HG03521 (cell line): Measurements from ENCODE around the gene SEZ6.

ENCODE experiments used
- ATAC-seq: cut with Tn5 transposase; IDR thresholded peaks from one replicate; pipeline ENCODE4 v1.9.1; 2021; ENCODE audit warnings: mild to moderate bottlenecking, moderate library complexity; ENCODE audit not compliant: unreplicated experiment

SEZ6 gene

DNA sequence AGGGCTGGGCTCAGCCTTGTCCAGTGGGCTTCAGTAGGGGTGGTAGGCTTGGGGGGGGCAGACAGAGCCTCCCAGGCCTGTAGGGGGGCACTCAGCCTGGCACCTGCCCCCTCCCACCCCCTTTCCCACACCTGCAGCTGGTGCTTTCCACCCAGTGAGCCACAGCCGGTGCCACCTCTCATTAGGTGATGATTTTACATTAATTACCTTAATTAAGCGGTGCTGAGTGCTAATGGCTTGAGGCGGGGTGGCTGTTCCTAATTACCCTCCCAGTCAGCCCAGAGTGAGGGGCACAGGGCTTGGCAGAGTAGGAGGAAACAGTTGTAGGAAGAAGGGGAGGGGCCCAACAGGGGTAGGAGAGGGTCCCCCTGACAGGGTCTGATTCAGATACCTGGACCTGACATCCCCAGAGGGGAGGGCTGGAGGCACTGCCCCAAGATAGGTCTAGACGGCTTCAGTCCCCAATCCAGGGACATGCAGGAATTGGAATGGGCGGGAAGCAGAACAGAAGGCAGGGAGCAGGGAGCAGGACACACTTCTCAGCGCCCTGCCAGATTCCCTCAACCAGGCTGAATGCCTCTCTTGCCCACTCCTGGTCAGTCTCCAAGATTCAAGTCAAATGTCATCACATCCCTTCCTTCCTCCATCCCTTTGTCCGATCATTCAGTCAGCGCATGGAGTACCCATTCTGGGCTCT, 28.0 kb downstream of the SEZ6 start:
- ATAC-seq = no peak

DNA sequence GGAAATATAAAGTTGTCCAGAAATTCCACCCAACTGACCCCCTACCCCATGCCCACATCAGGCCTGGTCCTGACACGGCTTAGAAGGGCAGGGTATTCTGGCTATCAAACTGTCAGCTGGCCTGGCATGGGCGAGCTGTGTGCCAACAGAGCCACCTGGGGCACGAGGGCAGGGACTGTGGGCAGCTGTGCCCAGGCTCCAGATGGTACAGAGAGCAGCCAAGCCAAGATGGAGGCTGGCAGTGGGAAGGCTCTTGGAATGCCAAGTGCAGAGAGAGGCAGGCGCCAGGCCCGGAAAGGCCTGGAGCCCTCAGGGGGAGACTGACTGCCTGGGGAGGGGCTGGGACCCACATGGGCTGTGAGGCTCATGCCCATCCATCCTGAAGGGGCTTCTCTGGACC, 30.2 kb downstream of the SEZ6 start:
- ATAC-seq = no peak

DNA sequence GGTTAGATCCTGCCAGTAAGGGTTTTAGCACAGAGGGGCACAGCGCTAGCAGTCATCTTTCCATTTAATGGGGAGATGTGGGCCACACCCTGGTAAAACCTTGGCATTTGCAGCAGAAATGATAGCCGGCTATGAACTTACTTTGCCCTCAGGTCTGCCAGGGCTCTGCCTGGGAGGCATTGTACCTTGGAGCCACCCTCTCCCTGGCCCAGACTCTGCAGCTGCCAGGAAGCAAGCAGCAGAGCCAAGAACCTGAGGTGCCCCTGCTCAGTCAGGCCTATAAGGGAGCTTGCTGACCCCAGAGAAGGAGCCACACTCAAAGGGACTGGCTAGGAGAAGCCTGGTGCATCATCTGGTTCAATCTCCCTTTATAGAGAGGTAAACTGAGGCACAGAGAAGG, 30.8 kb downstream of the SEZ6 start:
- no peak for ATAC-seq

DNA sequence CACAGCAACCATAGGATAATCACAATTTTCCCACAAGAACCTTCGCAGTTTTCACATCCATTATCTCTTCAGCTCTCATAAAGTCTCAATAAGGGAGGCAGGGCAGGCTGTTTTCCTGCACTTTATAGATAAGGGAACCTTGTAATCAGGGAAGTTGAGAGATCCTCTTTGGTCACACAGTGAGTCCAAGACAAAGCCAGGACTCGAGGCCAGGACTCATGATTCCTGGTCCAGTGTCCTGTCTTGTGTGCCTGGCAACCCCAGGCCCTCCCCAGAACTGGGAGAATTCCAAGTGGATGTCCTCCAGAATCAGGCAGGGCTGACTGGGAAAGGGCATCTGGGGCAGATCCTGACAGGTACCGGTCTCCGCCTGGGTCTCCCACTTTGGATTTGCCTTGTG, 31.4 kb downstream of the SEZ6 start:
- no peak for ATAC-seq

DNA sequence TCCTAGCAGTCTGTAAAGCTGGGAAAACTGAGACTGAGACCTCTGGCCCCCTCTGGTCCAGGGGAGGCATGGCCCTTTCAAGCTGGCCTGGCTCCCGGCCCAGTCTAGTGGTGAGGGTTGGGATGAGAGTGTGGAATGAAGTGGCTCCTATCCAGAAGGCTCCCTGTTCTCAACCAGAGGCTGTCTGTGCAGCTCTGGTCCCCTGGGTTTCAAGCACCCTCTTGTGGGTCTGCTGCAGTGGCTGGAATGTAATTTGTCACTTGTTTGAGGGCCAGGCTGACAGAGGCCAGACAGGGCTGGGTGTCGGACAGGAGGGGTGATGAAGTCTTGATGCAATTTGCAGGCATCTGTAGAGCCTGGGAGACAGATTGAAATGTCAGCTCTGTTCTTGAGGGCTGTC, 32.4 kb downstream of the SEZ6 start:
- ATAC-seq = no peak

DNA sequence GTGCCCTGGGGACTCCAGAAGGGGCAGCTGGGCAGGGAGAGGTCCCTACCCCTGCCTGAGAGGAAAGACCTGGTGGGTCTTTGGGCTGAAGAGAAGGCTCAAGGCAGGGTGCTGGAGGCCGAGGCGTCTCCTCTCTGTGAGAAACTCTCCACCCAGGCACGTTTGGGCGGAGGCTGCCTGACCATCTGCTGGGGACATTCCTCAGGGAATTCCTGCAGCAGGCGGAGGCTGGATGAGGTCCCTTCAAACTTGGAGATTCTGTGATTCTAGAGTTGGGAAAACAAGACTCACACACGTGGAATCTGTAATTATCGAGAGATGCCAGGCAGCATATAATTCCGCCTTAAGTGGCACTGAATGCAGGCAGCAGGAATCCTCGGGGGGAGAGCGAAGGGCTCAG, 33.4 kb downstream of the SEZ6 start:
- ATAC-seq = no peak

DNA sequence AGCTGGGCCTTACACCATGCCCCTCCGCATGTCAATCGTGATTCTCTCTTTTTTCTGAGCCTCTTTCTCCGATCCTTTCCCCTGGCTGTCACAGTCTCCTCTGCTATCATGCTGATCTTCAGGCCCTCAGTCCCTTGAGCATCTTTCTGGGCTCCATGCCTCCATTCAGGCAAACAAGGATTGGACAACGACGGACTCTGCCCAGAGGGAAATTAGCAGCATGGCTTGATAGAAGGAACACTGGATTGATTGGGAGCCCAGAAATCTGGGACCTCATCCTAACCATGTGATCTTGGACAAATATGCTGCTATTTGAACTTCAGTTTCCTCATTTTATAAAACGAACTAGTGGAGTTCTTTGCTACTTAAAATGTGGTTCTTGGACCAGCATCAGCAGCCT, 35.0 kb downstream of the SEZ6 start:
- ATAC-seq = no peak

DNA sequence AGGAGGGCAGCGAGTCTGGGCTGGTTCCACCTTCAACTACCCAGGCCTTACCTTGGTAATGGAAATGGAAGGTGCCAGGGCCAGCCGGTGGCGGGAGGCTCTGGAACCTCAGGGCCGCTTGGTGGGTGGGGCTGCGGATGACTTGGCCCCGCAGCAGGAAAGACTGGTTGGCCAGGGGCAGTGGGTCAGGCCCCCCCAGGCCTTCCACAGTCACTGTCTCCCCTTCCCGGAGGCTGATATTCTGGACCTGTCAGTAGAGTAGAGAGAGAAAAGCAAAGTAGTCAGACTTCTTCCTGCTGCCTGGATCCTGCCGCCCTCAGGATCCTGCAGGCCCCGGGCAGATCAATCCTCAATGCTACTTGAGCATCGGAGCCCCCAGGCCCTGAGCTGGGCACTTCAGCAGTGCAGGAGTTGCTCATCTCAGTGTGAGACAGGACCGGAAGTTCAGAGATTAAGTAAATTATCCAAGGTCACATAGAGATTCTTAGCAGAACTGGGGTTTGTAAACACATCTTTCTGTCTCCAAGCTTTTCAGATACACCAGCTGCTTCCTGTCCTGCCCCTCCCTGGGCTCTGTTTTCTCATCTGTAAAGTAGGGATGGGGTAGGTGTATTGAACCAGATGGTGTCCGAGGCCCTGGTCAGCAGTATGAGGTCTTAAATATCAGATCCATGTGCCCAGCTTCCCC, 36.0 kb downstream of the SEZ6 start:
- ATAC-seq = no peak

DNA sequence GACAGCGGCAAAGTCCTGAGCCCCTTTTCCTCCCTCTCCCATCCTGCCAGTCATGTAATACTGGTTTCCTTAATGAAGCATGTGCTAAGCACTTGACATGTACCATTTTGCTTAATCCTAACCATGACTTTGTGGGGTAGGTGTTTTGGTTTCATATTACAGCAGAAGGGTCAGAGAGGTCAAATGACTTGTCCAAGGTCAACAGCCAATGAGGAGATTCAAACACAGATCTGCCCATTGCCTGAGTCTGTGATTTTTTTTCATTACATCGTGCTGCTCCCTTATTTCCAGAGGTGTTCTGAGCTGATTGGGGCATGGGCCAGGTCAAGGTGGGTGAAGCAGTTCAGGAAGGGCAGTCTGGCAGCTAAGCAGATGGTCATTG, 36.9 kb downstream of the SEZ6 start:
- no peak for ATAC-seq

DNA sequence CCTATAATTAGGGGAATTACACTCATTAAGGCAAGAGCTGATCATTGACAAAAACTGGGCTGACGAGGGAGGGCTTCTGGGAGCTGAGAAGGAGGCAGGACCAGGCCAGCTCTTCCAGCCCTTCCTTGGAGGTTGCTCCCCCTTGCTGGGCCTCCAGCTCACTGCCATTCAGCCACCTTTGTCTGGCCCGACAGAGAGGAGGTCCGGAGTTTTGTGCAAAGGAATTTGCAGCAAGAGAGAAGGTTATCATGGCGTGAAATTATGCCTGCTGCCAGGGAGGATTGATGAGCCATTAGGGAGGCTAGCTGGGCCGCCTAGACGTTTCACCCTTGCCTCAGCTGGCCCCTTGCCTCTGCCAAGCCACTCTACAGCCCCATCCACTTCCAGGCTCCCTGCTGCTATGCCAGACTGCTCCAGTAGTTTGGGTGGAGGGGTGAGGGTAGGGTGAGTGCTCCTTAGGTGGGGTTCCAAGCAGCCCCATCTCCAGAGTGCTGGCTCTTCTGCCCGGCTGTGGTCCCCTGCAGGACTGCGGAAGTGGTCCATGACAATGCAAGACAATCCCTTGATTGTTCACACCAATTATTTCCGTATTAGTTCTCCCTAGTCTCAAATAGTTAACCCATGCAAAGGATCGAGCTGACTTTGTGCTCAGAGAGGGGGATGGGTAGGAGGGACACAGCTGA, 37.5 kb downstream of the SEZ6 start:
- ATAC-seq = no peak

DNA sequence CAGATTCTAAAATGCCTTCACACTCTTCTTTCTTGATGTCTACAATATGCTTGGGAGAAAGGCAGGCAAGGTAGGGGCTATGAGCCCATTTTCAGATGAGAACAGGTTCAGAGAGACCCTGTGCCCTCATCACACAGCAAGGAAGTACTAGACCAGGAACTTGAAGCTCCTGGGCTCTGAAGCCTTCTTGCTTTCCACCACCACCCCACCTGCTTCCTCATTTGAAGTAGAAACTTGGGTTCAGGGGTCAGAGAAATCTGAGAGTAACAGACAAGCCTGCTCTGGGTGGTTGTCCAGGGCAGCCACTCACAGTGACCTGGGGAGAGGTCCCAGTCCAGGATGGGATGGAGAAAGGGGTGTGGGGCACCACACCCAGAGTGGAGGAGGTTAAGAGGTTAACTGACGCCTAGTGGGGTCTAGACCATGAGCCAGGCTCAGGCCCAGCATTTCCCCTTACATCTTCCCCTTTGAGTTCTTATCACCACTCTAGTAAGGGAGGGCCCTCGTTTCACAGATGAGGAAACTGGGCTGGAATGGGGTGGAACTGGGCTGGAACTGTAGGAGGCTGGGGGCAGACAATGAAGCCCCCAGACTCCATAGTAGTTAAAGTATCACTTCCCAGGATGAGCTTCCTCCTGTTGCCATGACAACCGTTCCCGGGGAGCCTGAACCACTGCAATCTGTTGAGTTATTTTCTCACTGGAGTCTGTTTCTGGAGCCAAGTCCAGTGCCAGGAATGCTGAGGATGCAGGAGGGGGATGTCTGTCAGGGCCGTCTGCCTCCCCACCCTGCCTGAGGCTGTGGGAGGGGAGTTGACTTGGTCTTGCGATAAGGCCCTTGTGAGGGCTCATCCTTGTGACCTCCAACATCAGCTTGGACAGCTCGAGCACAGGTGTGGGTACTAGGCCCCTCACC, 38.4 kb downstream of the SEZ6 start:
- no peak for ATAC-seq

DNA sequence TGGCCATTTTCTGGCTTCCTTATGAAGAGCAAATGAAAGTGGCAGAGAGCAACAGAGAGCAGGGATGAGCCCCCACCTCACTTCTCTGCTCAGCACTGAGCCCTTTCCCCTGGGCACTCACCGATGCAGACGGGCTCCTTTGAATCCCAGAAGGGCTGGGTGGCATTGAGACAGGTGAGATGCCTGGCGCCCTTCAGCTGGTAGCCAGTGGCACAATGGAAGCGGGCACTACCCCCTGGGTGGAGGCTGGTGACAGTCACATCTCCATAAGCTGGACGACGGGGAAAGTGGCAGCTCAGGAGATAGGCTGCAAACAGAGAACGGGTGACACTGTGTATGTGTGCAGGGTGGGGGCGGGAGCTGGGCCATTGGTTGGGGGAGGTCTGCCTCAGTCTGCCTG, 42.0 kb downstream of the SEZ6 start:
- ATAC-seq = no peak

DNA sequence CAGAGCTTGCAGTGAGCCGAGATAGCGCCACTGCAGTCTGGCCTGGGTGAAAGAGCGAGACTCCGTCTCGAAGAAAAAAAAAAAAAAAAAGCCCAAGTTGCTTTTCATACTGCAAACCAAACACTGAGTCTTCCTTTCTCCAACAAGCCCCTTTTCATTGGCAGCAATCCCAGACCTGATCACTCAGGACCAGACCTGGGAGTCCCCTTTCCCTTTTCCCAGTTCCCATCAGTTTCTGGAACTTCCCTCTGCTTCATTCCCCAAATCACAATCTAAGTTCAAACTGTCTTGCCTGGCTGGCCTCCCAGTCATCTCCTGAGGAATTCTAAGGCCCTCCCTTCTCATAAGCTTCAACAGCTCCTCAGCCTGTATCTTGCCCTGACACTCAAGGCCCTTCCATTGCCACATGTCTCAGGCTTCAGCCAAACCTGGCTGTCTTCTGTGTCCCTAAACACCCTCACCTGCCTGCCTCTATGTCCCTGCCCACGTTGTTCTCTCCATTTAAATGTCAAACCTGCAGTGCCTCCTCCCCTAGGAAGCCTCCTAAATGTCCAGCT, 42.7 kb downstream of the SEZ6 start:
- no peak for ATAC-seq

DNA sequence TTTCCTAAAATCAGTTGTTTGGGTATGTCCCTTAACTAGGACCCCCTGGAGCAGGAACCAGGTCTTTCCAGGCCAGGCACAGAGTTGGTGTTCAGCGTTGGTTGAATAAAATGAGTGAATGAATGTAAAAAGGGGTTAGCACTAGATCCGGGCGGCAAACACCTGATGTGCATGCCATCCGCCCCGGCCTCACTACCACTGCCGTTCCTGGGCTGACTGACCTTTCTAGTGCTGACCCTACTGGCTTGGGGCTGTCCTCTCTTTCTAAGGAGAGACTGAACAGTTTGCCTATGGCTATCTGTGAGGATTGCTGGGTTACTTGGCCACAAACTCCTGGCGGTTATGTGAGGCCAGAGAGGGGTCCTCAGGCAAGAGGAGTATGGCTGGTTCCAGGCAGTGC, 44.4 kb downstream of the SEZ6 start:
- no peak for ATAC-seq

DNA sequence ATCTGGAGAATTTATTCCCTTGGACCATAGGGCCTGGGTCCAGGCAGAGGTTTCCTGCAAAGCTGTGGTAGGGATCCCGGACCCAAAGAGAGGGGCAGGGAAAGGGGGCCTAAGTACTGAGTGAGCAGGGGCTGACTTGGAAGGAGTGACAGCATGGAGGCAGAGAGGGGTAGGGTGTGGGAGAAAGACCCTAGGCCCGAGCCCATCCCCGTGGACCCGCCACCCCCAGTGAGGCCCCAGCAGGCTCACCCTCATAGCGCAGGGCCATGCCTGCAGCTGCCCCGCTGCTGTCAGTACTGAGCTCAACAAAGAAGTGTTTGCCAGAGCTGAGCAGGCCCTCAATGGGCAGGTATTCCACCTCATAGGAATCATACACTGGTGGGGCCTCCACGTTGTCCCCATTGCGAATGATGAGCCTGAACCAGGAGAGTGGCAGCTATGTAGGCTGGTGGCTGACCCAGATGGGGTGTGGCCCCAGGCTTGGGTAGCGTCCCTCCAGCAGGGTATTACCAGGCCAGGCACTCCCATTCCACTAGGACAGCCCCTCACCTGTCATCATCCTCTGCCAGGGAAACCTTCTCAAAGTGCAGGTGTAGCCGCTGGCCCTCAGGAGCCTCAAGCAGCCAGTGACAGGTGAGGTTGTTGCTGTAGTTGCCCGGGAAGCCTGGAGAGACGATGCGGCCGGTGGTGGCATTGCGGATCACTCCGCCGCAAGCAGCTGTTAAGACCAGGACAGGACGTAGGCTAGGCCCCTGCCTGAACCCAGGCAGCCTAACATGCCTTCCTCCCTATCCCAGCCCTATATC, 45.4 kb downstream of the SEZ6 start:
- no peak for ATAC-seq

DNA sequence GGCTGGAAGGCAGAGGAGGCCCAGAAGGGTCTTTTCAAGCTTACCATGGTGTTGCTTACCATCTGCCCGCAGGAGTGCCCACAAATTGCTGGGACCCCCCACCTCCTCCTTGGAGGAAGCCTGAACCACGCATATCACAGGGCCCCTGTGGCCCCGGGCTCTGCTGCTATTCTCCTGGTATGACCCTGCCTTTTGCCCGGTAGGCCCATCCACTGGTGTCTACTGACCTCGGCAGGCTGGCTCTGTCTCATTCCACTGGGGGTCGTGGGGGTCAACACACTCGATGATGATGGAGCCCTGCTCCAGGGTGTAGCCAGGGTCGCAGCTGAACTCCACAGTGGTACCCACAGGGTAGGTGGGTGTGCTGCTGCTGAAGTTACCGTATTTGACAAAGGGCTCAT, 46.4 kb downstream of the SEZ6 start:
- no peak for ATAC-seq

DNA sequence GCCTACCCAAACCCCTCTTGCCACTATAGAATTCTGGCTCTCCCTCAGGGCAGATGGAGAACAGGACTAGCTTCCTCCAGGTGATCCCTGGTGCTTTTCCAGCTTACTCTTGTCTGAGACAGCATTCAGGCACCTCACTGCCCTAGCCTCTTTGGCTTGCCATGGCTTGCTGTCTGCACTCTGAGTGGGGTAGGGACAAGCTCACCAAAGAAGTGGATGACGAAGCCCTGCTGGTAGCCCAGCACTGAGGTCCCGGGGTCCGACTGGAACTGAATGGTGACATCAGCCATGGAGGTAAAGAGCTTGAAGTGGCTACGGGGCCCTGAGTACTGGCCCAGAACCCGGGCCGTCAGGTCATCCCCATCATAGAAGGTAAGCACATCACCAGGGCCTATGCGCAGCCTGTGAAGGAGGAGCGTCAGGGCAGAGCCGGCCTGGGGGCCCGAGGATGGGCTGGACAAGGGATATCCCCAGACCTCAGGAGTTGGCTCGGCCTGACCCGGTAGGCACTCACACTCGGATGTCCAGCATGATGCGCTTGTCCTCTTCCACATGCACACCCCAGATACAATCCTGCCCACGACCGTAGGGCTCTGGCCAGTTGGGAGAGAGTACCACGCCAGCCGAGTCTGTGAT, 46.9 kb downstream of the SEZ6 start:
- ATAC-seq = no peak

DNA sequence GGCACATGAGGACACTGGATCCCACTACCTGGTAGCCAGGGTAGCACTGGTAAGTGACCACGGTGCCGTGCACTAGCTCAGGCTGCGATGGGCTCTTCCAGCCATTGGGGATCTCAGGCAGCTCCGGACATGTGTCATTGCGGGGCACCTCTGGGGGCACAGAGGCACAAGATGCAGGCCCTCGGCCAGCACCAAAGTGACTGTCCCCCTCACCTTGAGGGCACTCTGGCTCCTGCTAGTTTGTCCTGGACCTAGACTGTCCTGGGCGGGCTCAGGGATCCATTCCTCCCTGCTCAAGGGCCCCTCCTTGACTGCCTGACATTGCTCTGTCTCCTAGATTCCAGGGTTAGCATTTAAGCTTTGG, 47.9 kb downstream of the SEZ6 start:
- ATAC-seq = no peak

DNA sequence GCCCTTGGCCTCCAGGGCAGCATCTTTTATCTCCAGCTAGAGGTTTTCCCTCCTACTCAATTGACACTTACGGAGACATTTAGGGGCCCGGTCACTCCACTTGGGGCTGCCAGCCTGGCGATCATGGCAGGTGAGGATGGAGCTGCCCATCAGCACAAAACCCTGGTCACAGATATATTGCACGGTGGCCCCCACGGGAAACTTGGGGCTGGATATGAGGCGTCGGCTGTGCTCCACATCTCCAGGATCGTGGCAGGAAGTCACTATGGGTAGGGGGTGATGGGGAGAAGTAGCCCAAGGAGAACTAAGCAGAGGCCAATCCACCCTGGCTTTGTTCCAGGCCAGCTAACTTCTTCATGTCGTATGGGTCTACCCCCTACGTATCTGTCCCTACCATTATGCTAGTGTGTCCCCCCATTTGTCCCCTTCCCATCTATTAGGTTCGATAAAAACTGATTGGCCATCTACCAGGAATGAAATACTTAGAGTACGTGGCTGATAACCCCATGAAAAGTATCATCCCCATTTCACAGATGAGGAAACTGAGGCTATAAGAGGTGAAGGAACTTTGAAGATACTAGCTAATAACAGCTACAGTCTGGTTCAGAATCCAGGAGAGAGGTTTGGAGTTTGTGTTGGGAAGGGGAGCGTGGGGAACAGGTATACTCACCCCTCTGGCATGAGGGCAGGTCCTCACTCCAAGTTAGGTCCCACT, 48.4 kb downstream of the SEZ6 start:
- no peak for ATAC-seq
